Measurements from ENCODE around the gene PXMP2.

PXMP2 gene

GRCh38 chr12:132687211-132688164, at the start of gene PXMP2, which contains the start of gene POLE:
Gene PXMP2 (plus strand): TSS chr12:132687587. CDS start chr12:132687671, 84 bp downstream.
Gene POLE (minus strand): TSS chr12:132687342. CDS start chr12:132687315, 27 bp downstream.
- DNase-seq = peak; percentile 90 to 97

GRCh38 chr12:132637811-132638210, 49.6 kb upstream of the PXMP2 start:
- DNase-seq = no peak

GRCh38 chr12:132638541-132639408, 48.6 kb upstream of the PXMP2 start:
- no peak for DNase-seq

GRCh38 chr12:132639956-132640520, 47.3 kb upstream of the PXMP2 start:
- no peak for DNase-seq

GRCh38 chr12:132640936-132641335, 46.5 kb upstream of the PXMP2 start:
- DNase-seq = no peak

- no peak for DNase-seq
Measured at GRCh38 chr12:132641811-132642650, 45.4 kb upstream of the PXMP2 start.

GRCh38 chr12:132642846-132643835, 44.2 kb upstream of the PXMP2 start:
- DNase-seq = no peak

GRCh38 chr12:132646850-132647249, 40.5 kb upstream of the PXMP2 start:
- DNase-seq = no peak

GRCh38 chr12:132647858-132648257, 39.5 kb upstream of the PXMP2 start:
- no peak for DNase-seq

- no peak for DNase-seq
Measured at GRCh38 chr12:132648616-132649225, 38.7 kb upstream of the PXMP2 start.

- DNase-seq = no peak
Measured at GRCh38 chr12:132649226-132649945, 38.0 kb upstream of the PXMP2 start.

GRCh38 chr12:132651444-132652100, 35.8 kb upstream of the PXMP2 start:
- no peak for DNase-seq

GRCh38 chr12:132653567-132654290, 33.7 kb upstream of the PXMP2 start:
- DNase-seq = no peak

GRCh38 chr12:132657004-132657727, 30.2 kb upstream of the PXMP2 start:
- DNase-seq = no peak

- no peak for DNase-seq
Measured at GRCh38 chr12:132658149-132658894, 29.1 kb upstream of the PXMP2 start.

GRCh38 chr12:132659146-132659545, 28.2 kb upstream of the PXMP2 start:
- DNase-seq = no peak

- no peak for DNase-seq
Measured at GRCh38 chr12:132660052-132660451, 27.3 kb upstream of the PXMP2 start.

Measured in stimulated activated CD4-positive, alpha-beta T cell treated with anti-CD3 and anti-CD28 coated beads, Interleukin-4, amount 100 ng/mL, for 4 hours (primary cell).